ENCODE results near the gene PSAT1.

DNA sequence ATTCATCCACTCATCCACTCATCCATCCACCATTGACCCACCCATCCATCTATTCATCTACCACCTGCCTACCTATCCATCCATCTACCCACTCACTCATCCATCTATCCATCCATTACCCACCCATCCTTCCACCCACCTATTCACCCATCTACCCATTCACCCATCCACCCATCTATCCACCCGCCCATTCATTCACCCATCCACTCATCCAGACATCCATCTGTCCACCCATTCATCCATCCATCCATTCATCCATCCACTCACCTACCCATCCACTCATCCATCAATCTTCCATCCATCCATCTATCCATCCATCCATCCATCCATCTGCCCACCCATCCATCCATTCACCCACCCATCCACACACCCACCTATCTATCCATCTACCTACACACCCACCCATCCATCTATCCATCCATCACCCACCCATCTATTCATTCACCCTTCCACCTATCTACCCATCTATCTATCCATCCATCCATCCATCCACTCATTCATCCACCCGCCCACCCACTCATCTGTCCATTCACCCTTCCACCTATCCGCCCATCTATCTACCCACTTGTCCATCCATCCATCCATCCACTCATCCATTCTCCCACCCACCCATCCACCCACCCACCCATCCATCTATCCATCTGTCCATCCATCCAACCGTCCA lies 23.2 kb downstream of the PSAT1 start:
- TF ChIP-seq CTCF (IDR thresholded peaks at IDR 0.05) (no peak), POLR2AphosphoS5 (IDR thresholded peaks at IDR 0.05) (no peak), POLR2A (IDR thresholded peaks at IDR 0.05) (no peak), EP300 (IDR thresholded peaks at IDR 0.05) (no peak)

Measured in gastroesophageal sphincter (tissue), 3 donors.